Esophagus (tissue), 2 donors: Measurements from ENCODE around the gene SMOC1. TPM values are rescaled to one million over a fixed set of nuclear protein-coding genes. Genes with fewer than 3 reads are reported as not detected.

Source experiments
- H3K27ac ChIP-seq, 2 donors: one replicate each; pipeline ENCODE4 v1.5.1; 2013; ENCODE audit warnings: low read depth in 2 of 2, mild to moderate bottlenecking in 2 of 2, inconsistent platforms in 1 of 2, low read length in 1 of 2, moderate library complexity in 1 of 2
- H3K27me3 ChIP-seq, 2 donors: one replicate each; pipeline ENCODE4 v1.6.1; 2013; ENCODE audit warnings: low read length in 2 of 2, control low read depth in 1 of 2, mild to moderate bottlenecking in 1 of 2; ENCODE audit not compliant: insufficient read depth in 2 of 2, control insufficient read depth in 1 of 2
- H3K36me3 ChIP-seq, 2 donors: one replicate each; pipeline ENCODE4 v1.6.1; 2013; ENCODE audit warnings: low read length in 1 of 2; ENCODE audit not compliant: control insufficient read depth in 2 of 2, insufficient read depth in 2 of 2
- H3K4me1 ChIP-seq, 2 donors: one replicate each; pipeline ENCODE4 v1.6.1; 2013; ENCODE audit warnings: low read length in 1 of 2; ENCODE audit not compliant: control insufficient read depth in 2 of 2, insufficient read depth in 2 of 2
- H3K4me3 ChIP-seq, 2 donors: one replicate each; pipeline ENCODE4 v1.5.1; 2013; ENCODE audit warnings: low read length in 2 of 2, mild to moderate bottlenecking in 2 of 2, low read depth in 1 of 2, moderate library complexity in 1 of 2
- H3K9me3 ChIP-seq, 2 donors: one replicate each; pipeline ENCODE4 v1.6.1; 2013; ENCODE audit warnings: mild to moderate bottlenecking in 2 of 2, low read depth in 1 of 2, low read length in 1 of 2, moderate library complexity in 1 of 2; ENCODE audit not compliant: control insufficient read depth in 2 of 2, insufficient read depth in 1 of 2
- WGBS, 2 donors: extraction: QIAGEN DNeasy Blood & Tissue Kit; methylation state at CpG; one replicate each; pipeline ENCODE4 v1.1.7; 2013; 5-methylcytosine and 5-hydroxymethylcytosine counted together
- polyA plus RNA-seq, 2 donors: library from polyadenylated mRNA; stranded (reverse); fragments of 200-250 nt; gene quantifications; one replicate each; pipeline ENCODE4 v1.2.3, GENCODE V29; 2013
- donor health status: healthy with polysubstance abuse.
- donor health status: Bipolar disorder and iron deficiency.

SMOC1 gene
- polyA plus RNA-seq, 2 donors: 0.04 to 0.16 TPM

- Histone ChIP-seq H3K9me3 (no peaks in the 10 kb centered on the region), H3K27ac (no peak overlapping the region), H3K4me3 (no peak overlapping the region), H3K36me3 (no peaks in the 10 kb centered on the region), H3K27me3 (no peaks in the 10 kb centered on the region), H3K4me1 (no peaks in the 10 kb centered on the region)
- 47 to 53% methylated on average over 2 of the region's 2 CpGs for WGBS, 2 donors
Observed at GRCh38 chr14:70077720-70078119, 198.5 kb downstream of the SMOC1 start.

GRCh38 chr14:70078329-70078728, 199.1 kb downstream of the SMOC1 start:
- Histone ChIP-seq H3K27me3 (no peaks in the 10 kb centered on the region), H3K4me3 (no peak overlapping the region), H3K4me1 (no peaks in the 10 kb centered on the region), H3K9me3 (no peaks in the 10 kb centered on the region), H3K36me3 (no peaks in the 10 kb centered on the region), H3K27ac (no peak overlapping the region)

- 72 to 83% methylated on average over 6 of the region's 6 CpGs for WGBS, 2 donors
- no peak overlapping the region for H3K4me3 ChIP-seq
- H3K27me3 ChIP-seq: peaks cover 0 to 4% of the 10 kb centered on the region in 2 donors
- H3K27ac ChIP-seq: no peak overlapping the region
- H3K4me1 ChIP-seq: no peaks in the 10 kb centered on the region
- no peaks in the 10 kb centered on the region for H3K36me3 ChIP-seq
- H3K9me3 ChIP-seq: no peaks in the 10 kb centered on the region
Observed at GRCh38 chr14:70080076-70080475, 200.9 kb downstream of the SMOC1 start.

Other genes starting within 250 kb of the SMOC1 start
- 100 to 1,000 TPM; 362 to 481 TPM for gene SRSF5, start 112.3 kb upstream of the SMOC1 start, polyA plus RNA-seq
- gene SLC10A1, start 82.2 kb upstream of the SMOC1 start, polyA plus RNA-seq: not detected